ENCODE data around the gene YBX1. TPM values are rescaled to one million over a fixed set of nuclear protein-coding genes. Genes with fewer than 3 reads are reported as not detected.
"Not testable (repeated sequence)": the region's sequence is repeated elsewhere in the genome, so short reads cannot be mapped to it uniquely, and the experiment has no call there.

YBX1 gene
- total RNA-seq, 4 donors from 2014 or later, result 509 to 860 (median 681) TPM

- ATAC-seq (ENCODE audit: low FRiP score) (no peak), DNase-seq (ENCODE audit: low spot score) (no peak)
- no peak for TF ChIP-seq CTCF (IDR thresholded peaks at IDR 0.05)
These were observed 21.8 kb downstream of the YBX1 start for GRCh38 chr1:42703888-42704464.

- not testable (repeated sequence) for DNase-seq (ENCODE audit: low spot score); ATAC-seq (ENCODE audit: low FRiP score)
These were observed 30.6 kb downstream of the YBX1 start for GRCh38 chr1:42712808-42713207.

GRCh38 chr1:42713293-42713692 is 31.1 kb downstream of the YBX1 start:
- DNase-seq (ENCODE audit: low spot score) (no peak), ATAC-seq (ENCODE audit: low FRiP score) (no peak)
- TF ChIP-seq CTCF (IDR thresholded peaks at IDR 0.05), result no peak

GRCh38 chr1:42714441-42714840 is 32.2 kb downstream of the YBX1 start:
- not testable (repeated sequence) for ATAC-seq (ENCODE audit: low FRiP score); DNase-seq (ENCODE audit: low spot score)

GRCh38 chr1:42720868-42721267 is 38.6 kb downstream of the YBX1 start:
- no peak for TF ChIP-seq CTCF (IDR thresholded peaks at IDR 0.05)
- DNase-seq (ENCODE audit: low spot score) (no peak), ATAC-seq (ENCODE audit: low FRiP score) (no peak)

- DNase-seq (ENCODE audit: low spot score), result no peak
- ATAC-seq (ENCODE audit: low FRiP score), result no peak
- TF ChIP-seq CTCF (IDR thresholded peaks at IDR 0.05), result no peak
These were observed 39.7 kb downstream of the YBX1 start for GRCh38 chr1:42721926-42722325.

GRCh38 chr1:42722403-42722802 is 40.2 kb downstream of the YBX1 start:
- ATAC-seq (ENCODE audit: low FRiP score); DNase-seq (ENCODE audit: low spot score): not testable (repeated sequence)

- DNase-seq (ENCODE audit: low spot score) (no peak), ATAC-seq (ENCODE audit: low FRiP score) (no peak)
- no peak for TF ChIP-seq CTCF (IDR thresholded peaks at IDR 0.05)
These were observed 41.3 kb downstream of the YBX1 start for GRCh38 chr1:42723511-42723910.

- ATAC-seq (ENCODE audit: low FRiP score); DNase-seq (ENCODE audit: low spot score): not testable (repeated sequence)
These were observed 43.6 kb downstream of the YBX1 start for GRCh38 chr1:42725820-42726219.

Measured in omental fat pad (tissue), 4 donors.